ENCODE measurements around the gene LEUTX. TPM values are rescaled to one million over a fixed set of nuclear protein-coding genes. Genes with fewer than 3 reads are reported as not detected.

Gene LEUTX
- total and polyA plus RNA-seq, 2 experiments from 2014 or later = not detected

GRCh38 chr19:39731685-39732084, 47.0 kb upstream of the LEUTX start:
- Mint-ChIP-seq H3K9me3 (no peaks in the 10 kb centered on the region), H3K27ac (no peak overlapping the region), H3K27me3 (ENCODE audit: insufficient read depth, low read depth, poor library complexity) (peaks cover 2% of the 10 kb centered on the region), H3K4me1 (no peaks in the 10 kb centered on the region), H3K36me3 (ENCODE audit: low read depth) (no peaks in the 10 kb centered on the region), H3K4me3 (no peak overlapping the region)
- H3K4me2 ChIP-seq = no peak overlapping the region
- no peak for DNase-seq (ENCODE audit: low spot score)
- H4K20me1 ChIP-seq (replicated peaks; ENCODE audit: insufficient read depth) = no peaks in the 10 kb centered on the region
- no peak for TF ChIP-seq ZNF462 (CRISPR knock-in tag; IDR thresholded peaks at IDR 0.05)
- TF ChIP-seq, protein P1, sequence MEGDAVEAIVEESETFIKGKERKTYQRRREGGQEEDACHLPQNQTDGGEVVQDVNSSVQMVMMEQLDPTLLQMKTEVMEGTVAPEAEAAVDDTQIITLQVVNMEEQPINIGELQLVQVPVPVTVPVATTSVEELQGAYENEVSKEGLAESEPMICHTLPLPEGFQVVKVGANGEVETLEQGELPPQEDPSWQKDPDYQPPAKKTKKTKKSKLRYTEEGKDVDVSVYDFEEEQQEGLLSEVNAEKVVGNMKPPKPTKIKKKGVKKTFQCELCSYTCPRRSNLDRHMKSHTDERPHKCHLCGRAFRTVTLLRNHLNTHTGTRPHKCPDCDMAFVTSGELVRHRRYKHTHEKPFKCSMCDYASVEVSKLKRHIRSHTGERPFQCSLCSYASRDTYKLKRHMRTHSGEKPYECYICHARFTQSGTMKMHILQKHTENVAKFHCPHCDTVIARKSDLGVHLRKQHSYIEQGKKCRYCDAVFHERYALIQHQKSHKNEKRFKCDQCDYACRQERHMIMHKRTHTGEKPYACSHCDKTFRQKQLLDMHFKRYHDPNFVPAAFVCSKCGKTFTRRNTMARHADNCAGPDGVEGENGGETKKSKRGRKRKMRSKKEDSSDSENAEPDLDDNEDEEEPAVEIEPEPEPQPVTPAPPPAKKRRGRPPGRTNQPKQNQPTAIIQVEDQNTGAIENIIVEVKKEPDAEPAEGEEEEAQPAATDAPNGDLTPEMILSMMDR (conservative IDR thresholded peaks at IDR 0.05; ENCODE audit: low read depth in 2 of 2) = no peak
- TF ChIP-seq POLR2AphosphoS5 (IDR thresholded peaks at IDR 0.05; ENCODE audit: low read depth) = no peak
- TF ChIP-seq CREB1 (CRISPR knock-in tag; IDR thresholded peaks at IDR 0.05; ENCODE audit: low read depth) = no peak
- TF ChIP-seq EZH2 (IDR thresholded peaks at IDR 0.05; ENCODE audit: low read depth, unreplicated experiment) = no peak
- TF ChIP-seq NANOG (IDR thresholded peaks at IDR 0.05; ENCODE audit: borderline replicate concordance) = no peak
- no peak for TF ChIP-seq JUNB (IDR thresholded peaks at IDR 0.05; ENCODE audit: unreplicated experiment)
- TF ChIP-seq STAT1 (IDR thresholded peaks at IDR 0.05; ENCODE audit: unreplicated experiment) = no peak
- no peak for TF ChIP-seq EZH2phosphoT487 (IDR thresholded peaks at IDR 0.05; ENCODE audit: unreplicated experiment)
- TF ChIP-seq, protein P2, sequence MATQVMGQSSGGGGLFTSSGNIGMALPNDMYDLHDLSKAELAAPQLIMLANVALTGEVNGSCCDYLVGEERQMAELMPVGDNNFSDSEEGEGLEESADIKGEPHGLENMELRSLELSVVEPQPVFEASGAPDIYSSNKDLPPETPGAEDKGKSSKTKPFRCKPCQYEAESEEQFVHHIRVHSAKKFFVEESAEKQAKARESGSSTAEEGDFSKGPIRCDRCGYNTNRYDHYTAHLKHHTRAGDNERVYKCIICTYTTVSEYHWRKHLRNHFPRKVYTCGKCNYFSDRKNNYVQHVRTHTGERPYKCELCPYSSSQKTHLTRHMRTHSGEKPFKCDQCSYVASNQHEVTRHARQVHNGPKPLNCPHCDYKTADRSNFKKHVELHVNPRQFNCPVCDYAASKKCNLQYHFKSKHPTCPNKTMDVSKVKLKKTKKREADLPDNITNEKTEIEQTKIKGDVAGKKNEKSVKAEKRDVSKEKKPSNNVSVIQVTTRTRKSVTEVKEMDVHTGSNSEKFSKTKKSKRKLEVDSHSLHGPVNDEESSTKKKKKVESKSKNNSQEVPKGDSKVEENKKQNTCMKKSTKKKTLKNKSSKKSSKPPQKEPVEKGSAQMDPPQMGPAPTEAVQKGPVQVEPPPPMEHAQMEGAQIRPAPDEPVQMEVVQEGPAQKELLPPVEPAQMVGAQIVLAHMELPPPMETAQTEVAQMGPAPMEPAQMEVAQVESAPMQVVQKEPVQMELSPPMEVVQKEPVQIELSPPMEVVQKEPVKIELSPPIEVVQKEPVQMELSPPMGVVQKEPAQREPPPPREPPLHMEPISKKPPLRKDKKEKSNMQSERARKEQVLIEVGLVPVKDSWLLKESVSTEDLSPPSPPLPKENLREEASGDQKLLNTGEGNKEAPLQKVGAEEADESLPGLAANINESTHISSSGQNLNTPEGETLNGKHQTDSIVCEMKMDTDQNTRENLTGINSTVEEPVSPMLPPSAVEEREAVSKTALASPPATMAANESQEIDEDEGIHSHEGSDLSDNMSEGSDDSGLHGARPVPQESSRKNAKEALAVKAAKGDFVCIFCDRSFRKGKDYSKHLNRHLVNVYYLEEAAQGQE (IDR thresholded peaks at IDR 0.05; ENCODE audit: unreplicated experiment) = no peak
- TF ChIP-seq, protein P3, sequence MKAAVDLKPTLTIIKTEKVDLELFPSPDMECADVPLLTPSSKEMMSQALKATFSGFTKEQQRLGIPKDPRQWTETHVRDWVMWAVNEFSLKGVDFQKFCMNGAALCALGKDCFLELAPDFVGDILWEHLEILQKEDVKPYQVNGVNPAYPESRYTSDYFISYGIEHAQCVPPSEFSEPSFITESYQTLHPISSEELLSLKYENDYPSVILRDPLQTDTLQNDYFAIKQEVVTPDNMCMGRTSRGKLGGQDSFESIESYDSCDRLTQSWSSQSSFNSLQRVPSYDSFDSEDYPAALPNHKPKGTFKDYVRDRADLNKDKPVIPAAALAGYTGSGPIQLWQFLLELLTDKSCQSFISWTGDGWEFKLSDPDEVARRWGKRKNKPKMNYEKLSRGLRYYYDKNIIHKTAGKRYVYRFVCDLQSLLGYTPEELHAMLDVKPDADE (IDR thresholded peaks at IDR 0.05) = no peak
- TF ChIP-seq ZNF331 (CRISPR knock-in tag; IDR thresholded peaks at IDR 0.05; ENCODE audit: low read depth) = no peak
- no peak for TF ChIP-seq ZNF114 (CRISPR knock-in tag; IDR thresholded peaks at IDR 0.05)
- H3K27me3 ChIP-seq (ENCODE audit: insufficient read depth) = no peaks in the 10 kb centered on the region
- H3K27ac ChIP-seq (ENCODE audit: low read depth) = no peak overlapping the region
- no peaks in the 10 kb centered on the region for H3K79me2 ChIP-seq (replicated peaks; ENCODE audit: insufficient read depth)
- H3K4me3 ChIP-seq = no peak overlapping the region
- H2AFZ ChIP-seq = no peak overlapping the region
- no peaks in the 10 kb centered on the region for H3K4me1 ChIP-seq (ENCODE audit: insufficient read depth)
- H3K9me2 ChIP-seq (ENCODE audit: insufficient read depth) = no peaks in the 10 kb centered on the region
- no peaks in the 10 kb centered on the region for H3K36me3 ChIP-seq (ENCODE audit: insufficient read depth)
- no peak for ATAC-seq
- H3F3A ChIP-seq (replicated peaks; ENCODE audit: low read depth) = no peaks in the 10 kb centered on the region
